Mesenchymal stem cell (in vitro differentiated cells and primary cell): ENCODE measurements around the gene IL36RN.
"Not testable (repeated sequence)": the region's sequence is repeated elsewhere in the genome, so short reads cannot be mapped to it uniquely, and the experiment has no call there.

Source experiments
- DNase-seq: peaks from one replicate; pipeline ENCODE4 v3.0.0-alpha.2; 2013
- H2AFZ ChIP-seq: one replicate; pipeline ENCODE4 v1.6.1; 2013; ENCODE audit warnings: low read depth, mild to moderate bottlenecking, control low read depth, inconsistent platforms, low read length, moderate library complexity
- H2AK5ac ChIP-seq: 2 replicates; pipeline ENCODE4 v1.6.1; 2013; ENCODE audit warnings: low read length, moderate library complexity, mild to moderate bottlenecking, inconsistent platforms; ENCODE audit not compliant: severe bottlenecking
- H2BK120ac ChIP-seq: one replicate; pipeline ENCODE4 v1.6.1; 2013; ENCODE audit warnings: low read depth, mild to moderate bottlenecking, inconsistent platforms, low read length, moderate library complexity
- H2BK12ac ChIP-seq, 2 experiments: one replicate each; pipeline ENCODE4 v1.6.1; 2013; ENCODE audit warnings: inconsistent platforms in 2 of 2, low read length in 2 of 2, mild to moderate bottlenecking in 2 of 2, moderate library complexity in 2 of 2, control low read depth in 1 of 2
- H2BK15ac ChIP-seq: one replicate; pipeline ENCODE4 v1.6.1; 2013; ENCODE audit warnings: mild to moderate bottlenecking, low read depth, inconsistent platforms; ENCODE audit not compliant: poor library complexity, severe bottlenecking
- H2BK5ac ChIP-seq: 2 replicates; pipeline ENCODE4 v1.6.1; 2013; ENCODE audit warnings: low read depth, mild to moderate bottlenecking, low read length, control low read depth, inconsistent platforms; ENCODE audit not compliant: poor library complexity, severe bottlenecking
- H3K14ac ChIP-seq, 2 experiments: one replicate each; pipeline ENCODE4 v1.6.1; 2013; ENCODE audit warnings: inconsistent platforms in 2 of 2, low read length in 2 of 2, control low read depth in 1 of 2, mild to moderate bottlenecking in 1 of 2, moderate library complexity in 1 of 2
- H3K18ac ChIP-seq, 2 experiments: one replicate each; pipeline ENCODE4 v1.6.1; 2013; ENCODE audit warnings: inconsistent platforms in 2 of 2, low read length in 2 of 2, control low read depth in 1 of 2, low read depth in 1 of 2, mild to moderate bottlenecking in 1 of 2
- H3K23ac ChIP-seq, 2 experiments: one replicate each; pipeline ENCODE4 v1.6.1; 2013; ENCODE audit warnings: inconsistent platforms in 2 of 2, low read length in 2 of 2, mild to moderate bottlenecking in 2 of 2, moderate library complexity in 2 of 2, control low read depth in 1 of 2
- H3K27ac ChIP-seq: 2 replicates; pipeline ENCODE4 v1.5.1; 2013; ENCODE audit warnings: mild to moderate bottlenecking, moderate library complexity, low read length, control low read depth, inconsistent platforms; ENCODE audit not compliant: poor library complexity, severe bottlenecking
- H3K27me3 ChIP-seq, 2 experiments: 2 replicates each; pipeline versions ENCODE4 v1.6.1 to v1.7.0; 2013; ENCODE audit warnings: low read length in 2 of 2, mild to moderate bottlenecking in 2 of 2, moderate library complexity in 2 of 2, control low read depth in 1 of 2, inconsistent platforms in 1 of 2; ENCODE audit not compliant: control insufficient read depth in 1 of 2, insufficient read depth in 1 of 2
- H3K36me3 ChIP-seq, 2 experiments: 2 replicates each; pipeline versions ENCODE4 v1.6.1 to v1.7.0; 2013; ENCODE audit warnings: low read length in 2 of 2, control low read depth in 1 of 2, inconsistent platforms in 1 of 2, low read depth in 1 of 2, mild to moderate bottlenecking in 1 of 2; ENCODE audit not compliant: insufficient read depth in 2 of 2, control insufficient read depth in 1 of 2
- H3K4ac ChIP-seq, 2 experiments: one replicate each; pipeline ENCODE4 v1.6.1; 2013; ENCODE audit warnings: inconsistent platforms in 2 of 2, low read length in 2 of 2, mild to moderate bottlenecking in 2 of 2, moderate library complexity in 2 of 2, control low read depth in 1 of 2, low read depth in 1 of 2
- H3K4me1 ChIP-seq: 2 replicates; pipeline ENCODE4 v1.6.1; 2013; ENCODE audit warnings: low read depth, low read length, control low read depth; ENCODE audit not compliant: control insufficient read depth, insufficient read depth
- H3K4me2 ChIP-seq: 2 replicates; pipeline ENCODE4 v1.6.1; 2013; ENCODE audit warnings: low read length, mild to moderate bottlenecking, inconsistent platforms; ENCODE audit not compliant: poor library complexity, severe bottlenecking
- H3K4me3 ChIP-seq, 2 experiments: 2 replicates each; pipeline versions ENCODE4 v1.5.1 to v1.7.0; 2013; ENCODE audit warnings: low read length in 2 of 2, mild to moderate bottlenecking in 2 of 2, control low read depth in 1 of 2, low read depth in 1 of 2; ENCODE audit not compliant: insufficient read depth in 1 of 2
- H3K79me1 ChIP-seq: replicated peaks from 2 replicates; pipeline ENCODE4 v1.6.1; 2013; ENCODE audit warnings: mild to moderate bottlenecking, control low read depth, low read length, inconsistent platforms; ENCODE audit not compliant: poor library complexity, severe bottlenecking
- H3K9ac ChIP-seq: 2 replicates; pipeline ENCODE4 v1.7.0; 2013; ENCODE audit warnings: mild to moderate bottlenecking, low read length, moderate library complexity
- H3K9me3 ChIP-seq: 2 replicates; pipeline ENCODE4 v1.7.0; 2013; ENCODE audit warnings: mild to moderate bottlenecking, low read length; ENCODE audit not compliant: control insufficient read depth
- H4K8ac ChIP-seq: one replicate; pipeline ENCODE4 v1.6.1; 2013; ENCODE audit warnings: inconsistent platforms, mild to moderate bottlenecking, low read length, moderate library complexity
- H4K91ac ChIP-seq: one replicate; pipeline ENCODE4 v1.6.1; 2013; ENCODE audit warnings: mild to moderate bottlenecking, low read length, inconsistent platforms
- WGBS: methylation state at CpG from one replicate; pipeline ENCODE4 v1.1.7; 2013; ENCODE audit warnings: mixed read lengths; 5-methylcytosine and 5-hydroxymethylcytosine counted together

Gene IL36RN

GRCh38 chr2:113096842-113097618 lies 38.0 kb downstream of the IL36RN start:
- not testable (repeated sequence) for H3K4me3 ChIP-seq, DNase-seq, H3K27ac ChIP-seq, H3K18ac ChIP-seq, H3K23ac ChIP-seq, H2BK5ac ChIP-seq, H4K8ac ChIP-seq, H2BK15ac ChIP-seq, H3K4me1 ChIP-seq, H2BK120ac ChIP-seq, H2AK5ac ChIP-seq, H2AFZ ChIP-seq, H3K14ac ChIP-seq, H3K36me3 ChIP-seq, H4K91ac ChIP-seq, H3K4me2 ChIP-seq, H3K79me1 ChIP-seq, H2BK12ac ChIP-seq, H3K9ac ChIP-seq, H3K4ac ChIP-seq
- 43% methylated on average over 2 of the region's 2 CpGs for WGBS
- Histone ChIP-seq H3K9me3 (peaks cover 13% of the 10 kb centered on the region), H3K27me3 (peaks cover 3 to 18% of the 10 kb centered on the region in 2 experiments)

GRCh38 chr2:113098041-113098440 lies 39.0 kb downstream of the IL36RN start:
- H3K4me3 ChIP-seq: no peak overlapping the region
- H3K36me3 ChIP-seq: no peaks in the 10 kb centered on the region
- no peak overlapping the region for H2AK5ac ChIP-seq
- peak overlapping the region; percentile 4 for H2AFZ ChIP-seq
- H2BK5ac ChIP-seq: no peak overlapping the region
- H2BK15ac ChIP-seq: no peak overlapping the region
- no peak overlapping the region for H3K4me2 ChIP-seq
- H3K23ac ChIP-seq: no peak overlapping the region
- H3K27ac ChIP-seq: no peak overlapping the region
- no peak overlapping the region for H2BK12ac ChIP-seq
- no peak overlapping the region for H3K4ac ChIP-seq
- no peak overlapping the region for H3K9ac ChIP-seq
- no peak overlapping the region for H2BK120ac ChIP-seq
- H3K18ac ChIP-seq: no peak overlapping the region
- 91% methylated on average over 3 of the region's 4 CpGs for WGBS
- DNase-seq: no peak
- H3K9me3 ChIP-seq: peaks cover 13% of the 10 kb centered on the region
- H3K79me1 ChIP-seq: no peaks in the 10 kb centered on the region
- no peak overlapping the region for H4K8ac ChIP-seq
- H3K14ac ChIP-seq: no peak overlapping the region
- peaks cover 3 to 10% of the 10 kb centered on the region in 2 experiments for H3K27me3 ChIP-seq
- H3K4me1 ChIP-seq: no peaks in the 10 kb centered on the region
- no peak overlapping the region for H4K91ac ChIP-seq

GRCh38 chr2:113098532-113098931 lies 39.5 kb downstream of the IL36RN start:
- Histone ChIP-seq H3K79me1 (no peaks in the 10 kb centered on the region), H3K4me1 (no peaks in the 10 kb centered on the region), H3K14ac (no peak overlapping the region), H2AK5ac (no peak overlapping the region), H2AFZ (no peak overlapping the region), H3K27me3 (peaks cover 3 to 5% of the 10 kb centered on the region in 2 experiments), H3K27ac (no peak overlapping the region), H3K9ac (no peak overlapping the region), H3K23ac (no peak overlapping the region), H2BK15ac (no peak overlapping the region), H2BK12ac (no peak overlapping the region), H3K4ac (no peak overlapping the region), H3K18ac (no peak overlapping the region), H2BK120ac (no peak overlapping the region), H3K9me3 (peaks cover 13% of the 10 kb centered on the region), H2BK5ac (no peak overlapping the region), H4K91ac (no peak overlapping the region), H3K36me3 (no peaks in the 10 kb centered on the region), H4K8ac (no peak overlapping the region), H3K4me2 (no peak overlapping the region), H3K4me3 (no peak overlapping the region)
- DNase-seq: no peak
- WGBS: 83% methylated on average over 6 of the region's 6 CpGs

DNA sequence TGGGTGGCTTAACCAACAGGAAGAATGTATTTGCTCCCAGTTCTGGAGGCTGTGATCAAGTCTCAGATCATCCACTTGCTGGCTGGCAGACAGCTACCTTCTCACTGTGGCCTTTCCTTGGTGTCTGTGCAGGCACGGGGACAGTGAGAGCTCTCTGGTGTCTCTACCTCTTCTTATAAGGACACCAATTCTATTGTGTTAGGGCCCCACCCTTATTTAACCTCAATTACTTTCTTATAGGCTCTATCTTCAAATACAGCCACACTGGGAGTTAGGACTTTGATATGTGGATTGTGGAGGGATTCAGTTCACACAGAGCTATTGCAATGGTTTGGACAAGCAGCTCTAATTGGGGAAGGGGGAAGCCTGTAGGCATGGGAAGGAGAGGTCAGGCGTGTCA lies 43.1 kb downstream of the IL36RN start:
- WGBS: 90% methylated on average over 1 of the region's 2 CpGs
- no peaks in the 10 kb centered on the region for H3K4me1 ChIP-seq

More for the DNA sequence above, 43.1 kb downstream of the IL36RN start:
- DNase-seq: no peak
- H2AK5ac ChIP-seq: no peak overlapping the region
- no peak overlapping the region for H2BK15ac ChIP-seq
- no peak overlapping the region for H2BK5ac ChIP-seq
- peaks cover 7% of the 10 kb centered on the region for H3K9me3 ChIP-seq
- H3K36me3 ChIP-seq: no peaks in the 10 kb centered on the region
- peaks cover 0 to 3% of the 10 kb centered on the region in 2 experiments for H3K27me3 ChIP-seq
- H2AFZ ChIP-seq: no peak overlapping the region
- no peak overlapping the region for H3K4ac ChIP-seq
- H2BK12ac ChIP-seq: no peak overlapping the region
- no peak overlapping the region for H3K23ac ChIP-seq
- H3K9ac ChIP-seq: no peak overlapping the region
- H3K27ac ChIP-seq: no peak overlapping the region
- H4K91ac ChIP-seq: no peak overlapping the region
- no peak overlapping the region for H3K4me3 ChIP-seq
- H3K18ac ChIP-seq: no peak overlapping the region
- H3K14ac ChIP-seq: no peak overlapping the region
- no peak overlapping the region for H3K4me2 ChIP-seq
- no peaks in the 10 kb centered on the region for H3K79me1 ChIP-seq
- H4K8ac ChIP-seq: no peak overlapping the region
- no peak overlapping the region for H2BK120ac ChIP-seq
